Peyer's patch (tissue), 4 donors: ENCODE measurements around the gene ADARB1. TPM values are rescaled to one million over a fixed set of nuclear protein-coding genes. Genes with fewer than 3 reads are reported as not detected.

ENCODE experiments used
- DNase-seq, 3 donors: peaks; one replicate each; pipeline ENCODE4 v3.0.0-alpha.2; 2017 to 2019
- H3K27ac ChIP-seq, 4 donors: fragments of 200-600 bp; sonication (generic); one replicate each; pipeline ENCODE4 v1.5.1; 2016 to 2019
- H3K27me3 ChIP-seq, 2 donors: fragments of 200-600 bp; sonication (generic); one replicate each; pipeline ENCODE4 v1.5.1; 2019
- H3K36me3 ChIP-seq, 3 donors: fragments of 200-600 bp; sonication (generic); one replicate each; pipeline ENCODE4 v1.5.1; 2016 to 2019
- H3K4me1 ChIP-seq, 4 donors: fragments of 200-600 bp; sonication (generic); one replicate each; pipeline ENCODE4 v1.5.1; 2016 to 2019
- H3K4me3 ChIP-seq, 4 donors: fragments of 200-600 bp; sonication (generic); 1 replicate in 3 of 4; 2 replicates in 1 of 4; pipeline ENCODE4 v1.5.1; 2016 to 2019; ENCODE audit warnings: mild to moderate bottlenecking in 1 of 4
- H3K9me3 ChIP-seq, 4 donors: fragments of 200-600 bp; sonication (generic); one replicate each; pipeline ENCODE4 v1.5.1; 2016 to 2019; ENCODE audit warnings: mild to moderate bottlenecking in 1 of 4
- POLR2A ChIP-seq, 2 donors: fragments of 450-650 bp; IDR thresholded peaks; one replicate each; pipeline ENCODE4 v1.5.1; 2017; ENCODE audit warnings: antibody characterized with exemption in 2 of 2, mild to moderate bottlenecking in 2 of 2, moderate library complexity in 2 of 2
- total RNA-seq, 4 donors: library from RNA; depleted of rRNA; stranded (reverse); fragments of >200 nt; gene quantifications; one replicate each; pipeline ENCODE4 v1.1.0, GENCODE V29; 2016
- TF ChIP-seq, protein P1 (sequence below), 6 experiments: fragments of 450-650 bp in 4 of 6; fragments of 200-600 bp in 2 of 6; sonication (generic) in 1 of 6; IDR thresholded peaks; one replicate each; pipeline ENCODE4 v1.5.1; 2017 to 2019; ENCODE audit warnings: antibody characterized with exemption in 6 of 6, mild to moderate bottlenecking in 3 of 6, moderate library complexity in 1 of 6

ADARB1 gene
- total RNA-seq, 4 donors from 2014 or later: 7.4 to 47.9 (median 10.0) TPM

- peak in 2 of 3 donors; percentile 8 to 44 for DNase-seq
- Histone ChIP-seq H3K4me3 (peak overlapping the region in 1 of 4 donors; percentile 36), H3K4me1 (no peaks in the 10 kb centered on the region), H3K9me3 (no peaks in the 10 kb centered on the region), H3K27me3 (no peaks in the 10 kb centered on the region), H3K36me3 (peaks cover 0 to 39% (median 0%) of the 10 kb centered on the region in 3 donors), H3K27ac (peak overlapping the region in 2 of 4 donors; percentile 17 to 80)
- TF ChIP-seq, protein P1, sequence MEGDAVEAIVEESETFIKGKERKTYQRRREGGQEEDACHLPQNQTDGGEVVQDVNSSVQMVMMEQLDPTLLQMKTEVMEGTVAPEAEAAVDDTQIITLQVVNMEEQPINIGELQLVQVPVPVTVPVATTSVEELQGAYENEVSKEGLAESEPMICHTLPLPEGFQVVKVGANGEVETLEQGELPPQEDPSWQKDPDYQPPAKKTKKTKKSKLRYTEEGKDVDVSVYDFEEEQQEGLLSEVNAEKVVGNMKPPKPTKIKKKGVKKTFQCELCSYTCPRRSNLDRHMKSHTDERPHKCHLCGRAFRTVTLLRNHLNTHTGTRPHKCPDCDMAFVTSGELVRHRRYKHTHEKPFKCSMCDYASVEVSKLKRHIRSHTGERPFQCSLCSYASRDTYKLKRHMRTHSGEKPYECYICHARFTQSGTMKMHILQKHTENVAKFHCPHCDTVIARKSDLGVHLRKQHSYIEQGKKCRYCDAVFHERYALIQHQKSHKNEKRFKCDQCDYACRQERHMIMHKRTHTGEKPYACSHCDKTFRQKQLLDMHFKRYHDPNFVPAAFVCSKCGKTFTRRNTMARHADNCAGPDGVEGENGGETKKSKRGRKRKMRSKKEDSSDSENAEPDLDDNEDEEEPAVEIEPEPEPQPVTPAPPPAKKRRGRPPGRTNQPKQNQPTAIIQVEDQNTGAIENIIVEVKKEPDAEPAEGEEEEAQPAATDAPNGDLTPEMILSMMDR (IDR thresholded peaks at IDR 0.05): no peak
Measured at GRCh38 chr21:45262041-45262581, 187.7 kb downstream of the ADARB1 start.

GRCh38 chr21:45262616-45263015 lies 188.2 kb downstream of the ADARB1 start:
- peak overlapping the region in 2 of 4 donors; percentile 17 to 80 for H3K27ac ChIP-seq
- H3K36me3 ChIP-seq: peaks cover 0 to 44% (median 0%) of the 10 kb centered on the region in 3 donors
- DNase-seq: peak; percentile 19 to 87 (median 80)
- H3K4me1 ChIP-seq: no peaks in the 10 kb centered on the region
- H3K9me3 ChIP-seq: no peaks in the 10 kb centered on the region
- TF ChIP-seq, protein P1 (IDR thresholded peaks at IDR 0.05): no peak
- peak in 1 of 2 donors; percentile 40 for TF ChIP-seq POLR2A (IDR thresholded peaks at IDR 0.05)
- H3K4me3 ChIP-seq: peak overlapping the region in 1 of 4 donors; percentile 36
- no peaks in the 10 kb centered on the region for H3K27me3 ChIP-seq

- Histone ChIP-seq H3K4me3 (no peak overlapping the region), H3K27me3 (no peaks in the 10 kb centered on the region)
Measured at GRCh38 chr21:45263534-45263933, 189.2 kb downstream of the ADARB1 start.

GRCh38 chr21:45264146-45264911 lies 189.9 kb downstream of the ADARB1 start:
- Histone ChIP-seq H3K27ac (no peak overlapping the region), H3K4me3 (no peak overlapping the region), H3K36me3 (peaks cover 0 to 53% (median 0%) of the 10 kb centered on the region in 3 donors), H3K27me3 (no peaks in the 10 kb centered on the region), H3K9me3 (no peaks in the 10 kb centered on the region), H3K4me1 (no peaks in the 10 kb centered on the region)
- no peak for TF ChIP-seq POLR2A (IDR thresholded peaks at IDR 0.05)
- TF ChIP-seq, protein P1 (IDR thresholded peaks at IDR 0.05): no peak
- DNase-seq: peak; percentile 3 to 43 (median 40)

More at GRCh38 chr21:45263534-45263933, 189.2 kb downstream of the ADARB1 start:
- H3K27ac ChIP-seq: no peak overlapping the region
- H3K4me1 ChIP-seq: no peaks in the 10 kb centered on the region
- TF ChIP-seq POLR2A (IDR thresholded peaks at IDR 0.05): no peak
- TF ChIP-seq, protein P1 (IDR thresholded peaks at IDR 0.05): no peak
- peaks cover 0 to 53% (median 0%) of the 10 kb centered on the region in 3 donors for H3K36me3 ChIP-seq
- DNase-seq: no peak
- no peaks in the 10 kb centered on the region for H3K9me3 ChIP-seq

GRCh38 chr21:45264912-45265515 lies 190.6 kb downstream of the ADARB1 start:
- Histone ChIP-seq H3K27ac (no peak overlapping the region), H3K36me3 (peaks cover 0 to 58% (median 0%) of the 10 kb centered on the region in 3 donors), H3K27me3 (no peaks in the 10 kb centered on the region), H3K9me3 (no peaks in the 10 kb centered on the region), H3K4me1 (no peaks in the 10 kb centered on the region), H3K4me3 (no peak overlapping the region)
- peak; percentile 4 to 47 (median 42) for DNase-seq
- TF ChIP-seq, protein P1 (IDR thresholded peaks at IDR 0.05): no peak
